T-helper 2 cell (primary cell): ENCODE results near the gene MAML3.

Source experiments
- DNase-seq, 5 experiments: peaks; one replicate each; pipeline versions ENCODE4 v3.0.0 to v3.0.0-alpha.2; 2012 to 2022

Gene MAML3

DNA sequence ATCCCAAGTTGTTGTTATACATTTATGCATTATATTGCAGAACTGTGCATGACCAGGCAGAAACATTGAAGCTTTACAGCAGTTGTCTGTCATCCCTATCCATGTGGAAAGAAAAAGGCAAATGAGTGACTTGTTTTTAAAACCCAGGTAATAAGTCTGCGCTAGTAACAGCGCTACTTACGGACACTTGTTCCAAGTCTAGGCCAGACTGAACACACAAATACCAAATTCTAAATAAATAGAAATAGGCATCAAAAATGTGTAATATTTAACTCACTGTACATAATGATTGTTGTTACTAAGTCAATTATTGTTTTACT lies 548 bp upstream of the MAML3 start:
- no peak for DNase-seq

- no peak for DNase-seq
Measured at GRCh38 chr4:140153419-140153717, 616 bp downstream of the MAML3 start.

- DNase-seq = peak; percentile 5 to 58 (median 18)
Measured at GRCh38 chr4:140152751-140153418, 1.1 kb downstream of the MAML3 start.

- DNase-seq = peak; percentile 39 to 87 (median 69)
Measured at GRCh38 chr4:140152013-140152703, 1.8 kb downstream of the MAML3 start.

GRCh38 chr4:140151699-140152012 lies 2.3 kb downstream of the MAML3 start:
- peak in 4 of 5 experiments; percentile 11 to 88 (median 21) for DNase-seq

DNA sequence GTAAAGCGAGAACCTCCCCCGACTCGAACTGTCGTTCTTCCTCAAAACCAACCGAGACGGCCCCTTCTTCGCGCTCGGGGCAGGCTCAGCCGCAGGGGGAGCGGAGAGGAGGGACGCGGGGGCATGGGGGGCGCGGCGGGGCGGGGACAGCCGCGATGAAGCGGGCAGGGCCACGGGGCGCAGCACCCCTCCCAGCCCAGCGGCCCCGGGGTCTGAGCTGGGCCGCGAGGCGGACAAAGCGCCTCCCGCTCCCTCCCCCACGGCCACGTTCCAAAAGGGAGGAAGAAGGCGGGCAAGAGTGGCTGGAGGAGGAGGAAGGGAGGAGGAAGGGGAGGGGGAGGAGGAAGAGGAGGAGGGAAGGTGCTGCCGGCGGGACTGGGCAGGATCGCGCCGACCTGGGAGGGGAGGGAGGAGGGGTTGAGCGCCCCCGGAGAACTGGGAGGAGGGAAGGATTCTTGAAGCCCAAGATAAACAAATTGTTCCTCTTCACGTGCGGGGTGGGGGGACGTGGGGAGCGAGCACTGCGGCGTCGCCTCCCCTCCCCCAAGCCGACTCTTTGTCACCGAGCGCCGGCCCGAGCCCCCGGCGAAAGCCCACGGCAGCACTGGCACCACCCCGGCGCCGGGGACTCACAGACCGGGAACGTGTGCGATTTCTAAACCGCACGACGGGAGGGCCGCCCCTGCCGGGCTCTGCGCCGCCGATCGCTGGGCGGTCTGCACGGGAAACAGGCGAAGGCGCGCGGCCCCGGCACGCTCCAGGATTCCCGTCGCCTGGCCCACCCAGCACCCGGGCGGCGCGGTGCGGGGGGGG lies 2.9 kb downstream of the MAML3 start:
- DNase-seq = peak in 4 of 5 experiments; percentile 19 to 90 (median 55)

DNA sequence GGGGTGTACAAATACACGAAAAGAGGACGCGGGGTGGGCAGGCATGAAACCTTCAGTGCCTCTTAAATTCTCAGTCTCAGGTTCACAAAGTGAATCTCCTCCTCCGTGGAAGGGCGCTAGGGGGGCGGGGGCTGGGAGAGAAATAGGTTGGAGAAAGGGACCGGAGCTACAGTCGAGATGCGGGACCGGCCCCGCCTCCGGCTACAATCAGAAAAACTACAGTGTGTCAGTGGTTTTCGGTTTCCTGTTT lies 3.4 kb downstream of the MAML3 start:
- DNase-seq = peak in 1 of 5 experiments; percentile 36

DNA sequence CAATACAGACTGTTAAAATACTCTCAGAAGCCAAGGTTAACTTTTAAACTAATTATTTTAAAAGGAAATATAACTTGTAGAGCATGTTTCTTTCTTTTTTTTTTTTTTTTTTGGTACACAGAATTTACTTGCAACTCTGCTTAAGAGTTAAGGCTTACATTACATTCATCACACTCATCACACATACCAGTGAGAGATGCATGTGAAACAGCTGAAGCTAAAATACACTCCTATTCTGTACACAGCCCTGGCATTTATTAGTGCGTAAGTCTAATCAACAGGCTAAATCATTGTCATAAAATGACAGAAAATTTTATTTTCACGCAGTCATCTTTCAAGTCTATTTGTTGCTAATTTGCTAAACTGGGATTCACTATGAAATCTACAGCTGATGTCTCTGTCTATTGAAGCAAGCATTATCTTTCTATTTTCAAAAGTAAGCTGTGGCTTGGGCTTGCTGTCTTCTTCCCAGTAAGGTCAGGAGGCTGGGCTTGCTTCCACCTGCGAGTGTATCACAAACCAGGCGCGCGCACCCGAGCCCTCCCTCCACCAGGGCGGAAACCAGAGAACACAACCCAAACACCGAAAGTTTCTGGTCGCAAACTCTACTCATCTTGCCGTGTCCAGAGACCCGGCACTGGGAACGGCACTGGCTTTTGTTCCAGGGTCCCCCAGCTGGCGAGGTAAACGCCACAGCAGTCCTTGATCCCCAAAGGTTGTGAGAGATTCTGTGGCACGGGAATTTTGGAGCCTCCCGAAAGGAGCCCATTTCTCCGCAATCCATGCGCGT lies 3.9 kb downstream of the MAML3 start:
- DNase-seq = peak; percentile 8 to 80 (median 43)

DNA sequence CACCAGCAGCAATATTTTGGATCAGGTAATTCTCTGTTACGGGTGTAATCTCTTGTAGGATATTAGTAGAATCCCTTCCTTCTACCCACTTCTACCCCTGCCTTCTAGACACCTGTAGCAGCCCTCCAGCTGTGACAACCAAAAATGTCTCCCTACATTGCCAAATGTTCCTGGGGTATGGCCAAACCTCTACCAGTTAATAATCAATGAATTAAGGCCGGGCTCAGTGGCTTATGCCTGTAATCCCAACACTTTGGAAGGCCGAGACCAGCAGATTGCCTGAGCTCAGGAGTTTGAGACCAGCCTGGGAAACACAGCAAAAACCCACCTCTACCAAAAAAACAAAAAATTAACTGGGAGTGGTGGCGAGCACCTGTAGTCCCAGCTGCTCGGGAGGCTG lies 9.9 kb downstream of the MAML3 start:
- DNase-seq = no peak

DNA sequence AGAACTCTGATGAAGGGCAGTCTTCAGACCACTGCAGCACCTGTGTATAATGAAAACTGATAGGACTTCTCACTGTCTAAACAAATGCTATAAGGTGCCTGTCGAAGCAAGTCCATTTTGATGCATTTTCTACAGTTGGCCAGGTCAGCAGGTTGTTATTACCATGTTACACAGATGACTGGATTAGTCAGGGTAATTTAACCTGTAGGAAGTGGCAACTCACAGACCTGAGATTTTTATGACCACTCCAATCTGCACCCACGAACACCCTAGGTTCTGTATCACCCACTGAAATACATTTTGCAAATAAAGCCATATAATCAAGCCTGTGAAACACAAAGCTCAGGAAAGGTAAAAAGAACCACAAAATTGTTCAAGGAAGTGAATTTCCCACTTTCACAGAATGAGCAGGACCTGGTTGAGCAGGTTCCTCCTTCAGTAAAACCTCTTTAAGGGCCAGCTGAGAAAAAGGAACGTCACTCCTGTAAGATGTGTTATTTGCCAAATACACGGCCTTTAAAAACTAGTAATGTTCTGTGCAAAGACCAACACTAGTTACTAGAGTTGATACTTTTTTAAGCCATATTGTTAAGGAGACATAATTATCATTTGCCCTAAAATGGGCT lies 12.7 kb downstream of the MAML3 start:
- DNase-seq = no peak

- no peak for DNase-seq
Measured at GRCh38 chr4:140140566-140140965, 13.4 kb downstream of the MAML3 start.

DNA sequence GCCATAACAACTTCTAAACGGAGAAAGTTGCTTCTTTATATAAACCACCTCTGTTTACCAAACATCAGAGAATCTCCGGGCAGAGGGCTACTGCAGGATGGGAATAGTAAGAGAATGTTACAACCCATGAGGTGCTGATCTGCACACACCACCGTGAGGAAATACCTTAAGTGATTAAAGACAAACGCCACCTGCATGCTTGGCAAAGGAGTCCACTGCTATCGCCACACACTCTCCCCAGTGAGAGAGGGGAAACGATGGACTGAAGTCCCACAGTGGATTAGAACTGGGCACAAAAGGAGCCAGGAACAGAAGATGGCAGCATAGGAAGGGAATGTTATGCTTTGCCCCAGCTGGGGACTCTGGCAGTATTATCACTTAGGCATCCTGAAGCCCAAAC lies 15.6 kb downstream of the MAML3 start:
- no peak for DNase-seq

- DNase-seq = no peak
Measured at GRCh38 chr4:140137671-140138070, 16.3 kb downstream of the MAML3 start.

- no peak for DNase-seq
Measured at GRCh38 chr4:140136509-140136908, 17.5 kb downstream of the MAML3 start.

GRCh38 chr4:140135529-140136088 lies 18.4 kb downstream of the MAML3 start:
- DNase-seq = no peak

DNA sequence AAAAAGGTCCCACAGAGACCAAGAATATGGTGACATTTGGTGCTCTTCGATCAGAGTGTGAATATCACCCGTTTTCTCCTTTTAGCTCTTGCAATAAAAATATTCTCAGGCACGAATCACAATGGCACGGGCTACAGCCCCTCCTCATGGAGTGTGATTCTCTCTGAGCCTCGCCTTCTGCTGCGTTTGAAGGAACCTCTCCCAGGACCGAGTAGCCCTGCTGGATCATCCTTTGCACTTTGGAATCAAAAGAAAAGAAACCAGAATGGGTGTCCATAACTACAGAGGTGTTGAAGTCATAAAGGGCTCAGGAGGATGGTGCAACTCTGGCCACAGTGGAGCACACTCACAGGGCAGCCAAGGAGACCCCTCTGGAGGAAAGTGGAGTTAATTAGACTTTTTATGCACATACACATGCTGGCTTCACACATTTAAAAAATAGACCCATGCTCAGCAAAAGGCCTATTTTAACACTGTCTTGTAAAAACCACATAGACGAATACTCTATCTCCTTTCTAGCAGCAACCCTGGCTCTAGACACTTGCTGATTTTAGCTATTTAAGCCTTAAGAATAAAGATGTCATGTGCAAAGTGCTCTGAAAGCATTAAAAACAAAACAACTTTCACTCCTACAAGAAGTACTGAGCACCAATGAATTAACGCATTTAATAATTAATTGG lies 19.1 kb downstream of the MAML3 start:
- no peak for DNase-seq

GRCh38 chr4:140133576-140133975 lies 20.4 kb downstream of the MAML3 start:
- DNase-seq = no peak

- DNase-seq = no peak
Measured at GRCh38 chr4:140131675-140132229, 22.2 kb downstream of the MAML3 start.

DNA sequence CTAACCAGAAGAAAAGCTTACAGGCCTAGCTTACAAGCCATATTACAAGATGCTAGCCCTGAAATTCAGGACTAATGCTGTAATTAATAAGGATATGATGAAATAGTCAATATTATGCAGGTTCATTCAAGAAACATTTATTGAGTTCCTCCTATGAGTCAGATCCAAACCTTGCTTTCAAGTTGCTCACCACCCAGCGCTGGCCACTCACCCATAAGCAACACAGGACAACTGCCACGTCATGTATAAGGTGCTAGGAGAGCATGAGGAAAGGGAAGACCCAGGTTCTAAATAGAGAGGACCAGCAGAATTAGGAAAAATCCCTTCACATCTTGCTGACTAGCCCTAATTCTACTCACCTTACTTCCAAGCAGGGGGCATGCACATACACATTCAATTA lies 23.3 kb downstream of the MAML3 start:
- DNase-seq = no peak

GRCh38 chr4:140127422-140127821 lies 26.6 kb downstream of the MAML3 start:
- DNase-seq = no peak

DNA sequence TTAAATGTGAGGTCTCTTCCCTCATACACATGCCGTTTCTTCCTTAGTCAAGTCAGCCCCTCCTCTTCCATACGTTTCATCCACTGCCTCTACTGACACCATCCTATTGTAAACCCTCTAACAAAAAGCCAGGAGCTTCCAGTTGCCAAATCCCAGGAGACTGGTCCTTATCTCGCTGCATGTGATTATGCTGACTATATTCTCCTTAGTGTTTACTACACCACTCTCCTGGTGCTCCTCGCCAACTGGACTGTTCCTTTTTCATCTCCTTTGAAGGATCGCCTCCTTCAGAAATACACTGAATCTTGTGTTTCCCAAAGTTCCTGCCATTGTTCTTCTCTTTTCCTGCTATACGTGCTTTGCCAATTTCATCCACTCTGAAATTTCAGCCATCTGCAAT lies 27.7 kb downstream of the MAML3 start:
- DNase-seq = no peak

DNA sequence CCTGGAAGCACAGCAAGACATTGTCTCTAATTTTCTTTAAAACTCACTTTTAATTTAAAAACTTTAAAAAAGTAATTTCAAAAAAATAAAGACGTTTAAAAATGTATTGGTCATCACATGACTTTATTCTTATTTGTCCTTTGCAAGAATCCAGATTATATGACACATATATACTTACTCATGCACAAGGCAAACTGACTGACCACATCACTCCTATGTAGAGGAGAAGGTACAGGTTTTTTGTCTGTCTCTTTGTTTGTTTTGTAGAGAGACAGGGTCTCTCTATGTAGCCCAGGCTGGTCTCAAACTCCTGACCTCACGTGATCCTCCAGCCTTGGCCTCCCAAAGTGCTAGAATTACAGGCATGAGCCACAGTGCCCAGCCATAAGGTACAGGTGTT lies 28.6 kb downstream of the MAML3 start:
- no peak for DNase-seq
